ENCODE results near the gene NFE2L1.
A peak's percentile ranks its signal among the peaks of the same experiment; 100 is the strongest.

NFE2L1 gene

DNA sequence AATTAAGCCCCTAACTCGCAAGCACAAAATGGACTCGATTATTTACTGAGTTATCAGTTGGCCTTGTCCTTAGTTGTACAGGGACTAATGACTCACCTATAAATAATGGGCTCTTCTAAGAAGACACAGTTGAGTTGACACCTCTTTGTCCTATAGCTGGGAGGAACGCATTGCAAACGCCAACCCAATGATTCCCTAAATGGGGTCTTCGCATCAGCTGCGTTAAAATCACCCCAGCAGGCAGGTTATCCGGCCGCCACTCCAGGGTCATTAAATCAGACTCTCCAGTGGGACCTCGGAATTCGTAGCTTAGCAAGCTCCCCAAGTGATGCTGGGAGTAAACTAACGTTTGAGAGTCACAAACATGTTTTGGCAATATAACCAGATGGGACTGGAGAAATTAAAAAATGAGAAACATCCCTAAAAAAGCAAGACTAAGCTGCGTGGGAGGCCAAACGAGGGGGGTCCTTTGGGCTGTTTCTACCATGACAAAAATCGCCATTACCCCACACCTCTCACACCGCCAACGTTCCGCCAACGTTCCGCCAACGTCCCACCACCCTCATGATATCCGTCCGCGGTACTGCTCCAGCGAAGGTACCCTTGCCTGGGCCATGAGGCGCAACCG lies 932 bp upstream of the NFE2L1 start:
- DNase-seq (ENCODE audit: low read depth in 2 of 2), result no peak

DNA sequence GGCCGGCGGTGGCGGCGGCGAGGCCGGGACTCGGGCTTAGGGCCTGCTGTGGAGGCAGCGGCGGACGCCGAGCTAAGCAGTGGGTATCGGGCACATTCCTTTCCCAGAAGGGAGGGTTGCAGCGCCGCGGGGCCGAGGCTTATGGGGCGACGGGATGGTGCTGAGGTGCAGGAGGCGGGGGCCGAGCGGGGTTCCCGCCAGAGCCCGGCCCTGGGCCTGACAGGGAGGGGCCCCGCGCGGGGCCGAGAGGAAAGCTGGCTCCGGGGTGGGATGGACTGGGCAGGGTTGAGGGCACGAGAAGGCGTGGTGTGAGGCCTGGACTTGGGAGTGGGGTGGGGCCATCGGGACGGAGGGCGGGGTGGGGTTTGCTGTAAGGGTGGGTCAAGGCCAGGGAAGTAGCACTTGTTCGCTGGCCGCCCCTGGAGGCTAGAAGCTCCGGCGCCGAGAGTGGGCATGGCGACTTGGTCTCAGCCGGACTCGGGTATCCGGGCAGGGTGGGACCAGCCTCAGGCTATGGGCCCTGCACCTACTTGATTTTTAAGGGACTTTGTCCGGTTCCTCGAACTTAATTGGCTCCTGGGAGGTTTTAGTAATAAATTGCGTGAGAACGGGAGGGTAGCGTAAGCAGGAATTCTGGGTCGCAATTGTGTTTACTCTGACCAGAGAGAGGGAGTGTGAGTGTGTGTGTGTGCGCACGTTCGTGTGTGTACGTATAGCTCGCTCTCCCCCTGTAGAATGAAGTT lies 396 bp downstream of the NFE2L1 start:
- DNase-seq (ENCODE audit: low read depth in 2 of 2), result peak in 1 of 2 donors; percentile 59

DNA sequence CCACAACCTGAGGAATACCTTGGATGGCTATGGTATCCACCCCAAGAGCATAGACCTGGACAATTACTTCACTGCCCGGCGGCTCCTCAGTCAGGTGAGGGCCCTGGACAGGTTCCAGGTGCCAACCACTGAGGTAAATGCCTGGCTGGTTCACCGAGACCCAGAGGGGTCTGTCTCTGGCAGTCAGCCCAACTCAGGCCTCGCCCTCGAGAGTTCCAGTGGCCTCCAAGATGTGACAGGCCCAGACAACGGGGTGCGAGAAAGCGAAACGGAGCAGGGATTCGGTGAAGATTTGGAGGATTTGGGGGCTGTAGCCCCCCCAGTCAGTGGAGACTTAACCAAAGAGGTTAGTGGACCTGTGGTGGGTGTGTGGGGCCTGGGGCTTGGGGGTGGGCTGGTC lies 3.1 kb downstream of the NFE2L1 start:
- no peak for DNase-seq (ENCODE audit: low read depth in 2 of 2)

DNA sequence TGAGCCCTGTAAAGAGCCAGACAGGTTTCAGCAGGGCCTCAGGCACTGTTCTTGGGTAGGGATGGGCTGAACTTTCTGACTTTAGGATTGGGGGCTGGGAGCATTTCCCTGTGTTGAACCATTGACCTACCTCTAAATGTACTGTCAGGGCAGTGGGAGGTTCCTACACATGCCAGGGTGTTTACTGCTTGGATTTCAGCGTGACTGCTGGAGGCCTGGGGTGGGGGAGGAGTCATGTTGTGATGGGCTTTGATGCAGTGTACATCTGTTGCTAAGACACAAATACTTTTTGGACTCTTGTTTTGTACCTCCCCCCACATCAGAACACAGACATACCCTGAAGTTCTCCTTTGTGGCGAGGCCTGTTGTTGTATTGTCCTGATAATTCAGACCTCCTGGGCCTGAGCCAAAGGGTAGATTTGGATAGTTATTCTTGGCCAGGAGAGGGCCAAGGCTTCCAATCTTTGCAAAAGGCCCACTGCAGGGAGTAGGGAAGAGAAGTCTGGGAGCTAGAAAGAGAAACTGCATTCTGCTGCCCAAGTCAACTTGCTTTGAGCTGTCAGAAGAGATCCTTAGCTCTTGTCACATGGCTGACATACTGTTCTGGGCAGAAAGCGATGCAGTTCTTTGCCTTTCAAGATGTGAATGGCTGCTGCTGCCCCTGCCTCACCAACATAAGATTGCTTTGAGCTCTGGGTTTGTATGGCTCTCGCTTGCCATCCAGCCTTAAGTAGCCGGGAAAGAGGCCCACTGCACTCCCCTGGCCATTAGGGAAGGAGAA lies 3.7 kb downstream of the NFE2L1 start:
- no peak for DNase-seq (ENCODE audit: low read depth in 2 of 2)

DNA sequence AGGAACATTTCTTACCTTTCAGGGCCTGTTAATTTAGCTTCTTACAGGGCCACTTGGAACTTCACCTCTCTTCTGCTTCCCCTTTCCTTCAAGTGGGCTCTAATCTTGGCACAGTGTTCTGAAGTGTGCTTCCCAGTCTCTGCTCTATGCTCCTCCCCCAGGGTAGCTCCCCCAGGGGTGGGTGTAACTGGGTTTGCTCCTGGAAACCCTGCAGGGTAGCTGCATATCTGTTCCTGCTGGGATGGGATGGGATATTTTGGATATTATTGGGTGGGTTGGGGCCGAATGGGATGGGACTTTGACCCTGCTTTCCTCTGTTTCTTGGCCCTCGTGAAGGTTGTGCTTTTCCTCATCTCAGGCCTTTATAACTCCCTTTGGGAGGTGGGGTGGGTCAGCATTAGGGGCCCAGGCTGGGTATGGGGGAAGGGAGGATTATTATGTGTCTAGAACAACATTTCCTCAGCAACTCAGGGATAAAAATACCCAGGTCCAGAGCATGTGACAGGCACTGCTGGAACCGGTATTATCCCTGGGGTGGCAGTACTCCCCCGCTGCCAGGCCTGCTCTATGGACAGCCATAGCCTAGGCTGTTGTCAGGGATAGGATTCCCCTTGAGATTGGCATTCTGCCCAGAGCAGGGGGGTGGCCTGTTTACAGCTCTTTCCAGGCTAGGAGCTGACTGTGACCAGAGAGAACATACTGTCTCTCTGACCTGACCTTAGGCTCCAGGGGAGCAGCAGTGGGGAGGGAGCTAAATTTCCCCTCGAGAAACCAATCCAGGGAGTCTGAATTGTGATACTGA lies 5.0 kb downstream of the NFE2L1 start:
- no peak for DNase-seq (ENCODE audit: low read depth in 2 of 2)

DNA sequence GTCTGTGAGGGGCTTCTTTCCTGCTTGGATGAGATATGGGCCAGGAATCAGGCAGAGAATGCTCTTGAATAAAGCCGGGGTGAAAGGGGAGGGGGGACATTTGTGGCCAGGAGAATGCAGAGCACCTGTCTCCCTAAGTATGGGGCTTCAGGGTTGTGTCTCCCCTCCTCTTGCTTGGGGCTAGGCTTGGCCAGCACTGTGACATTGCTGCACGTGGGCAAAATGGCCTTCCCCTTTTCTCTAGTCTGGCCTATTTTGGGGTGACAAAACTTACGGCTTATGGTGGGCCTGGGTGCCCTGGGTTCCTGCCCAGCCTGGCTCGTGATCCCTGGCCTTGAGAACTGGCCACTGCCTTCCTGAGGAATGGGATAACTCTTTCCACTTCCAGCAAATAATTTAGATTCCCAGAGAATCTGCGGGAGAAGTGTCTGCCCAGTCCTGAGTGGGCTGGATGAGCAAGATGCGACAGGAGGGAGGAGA lies 5.6 kb downstream of the NFE2L1 start:
- DNase-seq (ENCODE audit: low read depth in 2 of 2), result no peak

DNA sequence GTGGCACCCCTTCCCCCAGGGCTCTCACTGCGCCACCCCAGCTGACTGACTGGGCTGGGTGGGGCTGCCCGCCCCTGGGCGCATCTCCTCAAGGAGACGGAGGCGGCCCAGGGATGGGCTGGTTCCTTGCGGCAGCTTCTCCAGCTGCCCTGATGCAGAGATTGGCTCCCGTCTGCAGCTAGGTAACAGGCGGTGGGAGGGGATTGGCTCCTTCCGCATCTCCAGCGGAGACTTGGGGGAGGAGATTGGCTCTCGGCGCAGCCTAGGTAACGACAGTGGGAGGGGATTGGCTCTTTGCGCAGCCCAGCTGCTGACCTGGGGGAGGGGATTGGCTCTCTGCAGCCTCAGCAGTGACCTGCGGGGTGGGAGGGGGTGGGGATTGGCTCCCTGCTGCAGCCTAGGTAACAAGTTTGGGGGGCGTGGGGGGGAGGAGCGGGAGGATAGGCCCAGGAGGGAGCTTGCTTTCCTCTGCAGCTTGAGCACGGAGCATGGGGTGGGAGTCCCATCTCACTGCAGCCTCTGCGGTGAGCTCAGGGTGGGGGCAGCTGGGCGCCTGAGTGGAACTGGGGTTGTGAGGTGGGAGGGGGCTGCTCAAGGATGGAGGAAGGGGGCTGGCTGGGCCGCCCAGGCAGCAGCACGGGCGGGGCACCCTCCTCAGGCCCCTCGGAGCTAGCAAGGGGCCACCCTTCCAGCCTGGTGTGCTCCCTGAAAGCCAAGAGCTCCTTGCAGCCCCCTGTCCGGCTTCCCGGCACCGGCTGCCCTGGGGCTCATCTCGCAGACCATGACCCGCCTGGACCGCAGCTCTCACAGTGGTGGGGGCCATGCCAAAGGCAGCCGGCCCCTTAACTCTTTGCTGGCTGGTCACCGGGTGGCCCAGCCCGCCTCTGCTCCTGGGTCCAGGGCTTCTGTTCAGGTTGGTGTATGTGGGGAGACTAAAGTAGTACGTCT lies 6.4 kb downstream of the NFE2L1 start:
- DNase-seq (ENCODE audit: low read depth in 2 of 2), result no peak

DNA sequence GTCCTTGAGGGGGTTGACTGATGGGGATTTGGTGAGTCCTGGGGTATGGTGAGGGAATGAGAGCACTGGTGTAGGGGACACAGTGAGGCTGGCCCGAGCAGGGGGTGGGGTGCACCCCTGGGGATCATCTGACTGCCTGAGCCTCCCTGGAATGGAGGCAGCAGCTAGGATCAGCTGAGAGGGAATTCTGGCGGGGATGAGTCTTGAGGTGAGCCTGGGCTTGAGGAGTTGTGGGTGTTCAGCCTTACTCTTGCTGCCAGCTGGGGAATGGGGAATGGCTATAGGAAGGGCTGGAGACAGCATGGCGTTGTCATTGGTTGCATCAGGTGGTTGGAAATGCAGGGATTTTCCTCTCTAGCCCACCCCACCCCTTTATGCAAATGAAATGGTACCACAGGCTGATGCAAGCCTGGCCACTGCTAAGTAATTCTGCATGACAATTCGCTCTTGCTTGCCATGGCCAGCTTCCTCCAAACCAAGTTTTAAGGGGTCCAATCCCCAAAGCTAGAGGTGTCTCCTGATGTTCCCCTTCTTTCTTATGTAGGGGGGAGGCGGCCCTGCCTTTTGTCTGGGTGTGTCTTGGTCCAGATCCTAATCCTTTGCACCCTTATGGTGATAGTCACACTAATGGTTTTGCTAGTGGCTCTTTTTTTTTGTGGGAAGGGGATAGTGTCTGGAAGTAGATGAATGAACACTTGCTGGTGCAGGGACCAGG lies 7.5 kb downstream of the NFE2L1 start:
- DNase-seq (ENCODE audit: low read depth in 2 of 2), result peak in 1 of 2 donors; percentile 50

DNA sequence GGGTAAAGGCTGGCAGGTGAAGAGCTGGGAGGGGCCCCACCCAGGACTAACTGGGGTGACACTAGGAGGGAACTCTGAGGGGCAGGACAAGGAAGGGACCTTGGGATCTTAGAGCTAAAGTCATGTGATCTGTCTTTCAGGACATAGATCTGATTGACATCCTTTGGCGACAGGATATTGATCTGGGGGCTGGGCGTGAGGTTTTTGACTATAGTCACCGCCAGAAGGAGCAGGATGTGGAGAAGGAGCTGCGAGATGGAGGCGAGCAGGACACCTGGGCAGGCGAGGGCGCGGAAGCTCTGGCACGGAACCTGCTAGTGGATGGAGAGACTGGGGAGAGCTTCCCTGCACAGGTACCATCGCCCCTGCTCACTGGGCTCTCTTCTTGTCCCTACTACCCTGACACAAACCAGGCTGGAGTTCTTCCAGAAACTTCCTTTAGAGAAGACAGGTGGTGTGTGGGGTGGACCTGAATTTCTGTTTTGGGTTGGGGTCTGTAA lies 8.1 kb downstream of the NFE2L1 start:
- no peak for DNase-seq (ENCODE audit: low read depth in 2 of 2)

DNA sequence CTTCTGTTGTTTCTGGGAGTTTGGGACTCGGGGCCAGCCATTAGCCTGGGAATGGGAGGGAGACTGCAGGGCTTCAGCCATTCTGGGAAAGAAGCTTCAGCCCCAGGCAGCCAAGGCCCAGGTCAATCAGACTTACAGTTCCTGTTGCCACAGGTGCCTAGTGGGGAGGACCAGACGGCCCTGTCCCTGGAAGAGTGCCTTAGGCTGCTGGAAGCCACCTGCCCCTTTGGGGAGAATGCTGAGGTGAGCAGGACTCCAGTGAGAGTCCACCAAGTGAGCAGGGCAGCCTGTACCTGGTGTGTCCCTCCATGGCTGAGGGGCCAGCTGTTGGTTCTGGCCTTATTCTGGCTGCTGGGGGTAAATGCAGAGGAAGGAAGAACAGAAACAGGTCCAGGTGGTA lies 8.7 kb downstream of the NFE2L1 start:
- DNase-seq (ENCODE audit: low read depth in 2 of 2), result no peak

DNA sequence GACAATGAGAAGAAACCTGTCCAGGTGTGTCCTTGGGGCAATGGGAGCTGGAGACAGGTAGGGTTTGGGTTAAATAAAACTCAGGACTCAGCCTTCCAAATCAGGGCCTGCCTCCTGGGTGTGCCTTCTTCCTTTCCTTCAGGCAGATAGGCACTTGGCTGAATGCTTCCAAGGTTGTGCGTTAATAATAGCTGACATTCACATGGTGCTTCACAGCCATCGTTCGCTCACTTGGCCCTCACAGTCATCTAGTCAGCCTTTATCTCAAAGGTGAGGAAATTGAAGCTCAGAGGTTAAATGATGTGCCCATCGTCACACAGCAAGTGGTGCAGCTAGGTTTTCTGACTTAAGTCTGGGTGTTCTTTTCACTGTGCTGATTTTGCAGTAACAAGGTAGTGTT lies 9.5 kb downstream of the NFE2L1 start:
- no peak for DNase-seq (ENCODE audit: low read depth in 2 of 2)

DNA sequence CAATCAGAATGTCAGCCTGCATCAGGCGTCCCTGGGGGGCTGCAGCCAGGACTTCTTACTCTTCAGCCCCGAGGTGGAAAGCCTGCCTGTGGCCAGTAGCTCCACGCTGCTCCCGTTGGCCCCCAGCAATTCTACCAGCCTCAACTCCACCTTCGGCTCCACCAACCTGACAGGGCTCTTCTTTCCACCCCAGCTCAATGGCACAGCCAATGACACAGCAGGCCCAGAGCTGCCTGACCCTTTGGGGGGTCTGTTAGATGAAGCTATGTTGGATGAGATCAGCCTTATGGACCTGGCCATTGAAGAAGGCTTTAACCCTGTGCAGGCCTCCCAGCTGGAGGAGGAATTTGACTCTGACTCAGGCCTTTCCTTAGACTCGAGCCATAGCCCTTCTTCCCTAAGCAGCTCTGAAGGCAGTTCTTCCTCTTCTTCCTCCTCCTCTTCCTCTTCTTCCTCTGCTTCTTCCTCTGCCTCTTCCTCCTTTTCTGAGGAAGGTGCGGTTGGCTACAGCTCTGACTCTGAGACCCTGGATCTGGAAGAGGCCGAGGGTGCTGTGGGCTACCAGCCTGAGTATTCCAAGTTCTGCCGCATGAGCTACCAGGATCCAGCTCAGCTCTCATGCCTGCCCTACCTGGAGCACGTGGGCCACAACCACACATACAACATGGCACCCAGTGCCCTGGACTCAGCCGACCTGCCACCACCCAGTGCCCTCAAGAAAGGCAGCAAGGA lies 10.4 kb downstream of the NFE2L1 start:
- DNase-seq (ENCODE audit: low read depth in 2 of 2), result no peak

DNA sequence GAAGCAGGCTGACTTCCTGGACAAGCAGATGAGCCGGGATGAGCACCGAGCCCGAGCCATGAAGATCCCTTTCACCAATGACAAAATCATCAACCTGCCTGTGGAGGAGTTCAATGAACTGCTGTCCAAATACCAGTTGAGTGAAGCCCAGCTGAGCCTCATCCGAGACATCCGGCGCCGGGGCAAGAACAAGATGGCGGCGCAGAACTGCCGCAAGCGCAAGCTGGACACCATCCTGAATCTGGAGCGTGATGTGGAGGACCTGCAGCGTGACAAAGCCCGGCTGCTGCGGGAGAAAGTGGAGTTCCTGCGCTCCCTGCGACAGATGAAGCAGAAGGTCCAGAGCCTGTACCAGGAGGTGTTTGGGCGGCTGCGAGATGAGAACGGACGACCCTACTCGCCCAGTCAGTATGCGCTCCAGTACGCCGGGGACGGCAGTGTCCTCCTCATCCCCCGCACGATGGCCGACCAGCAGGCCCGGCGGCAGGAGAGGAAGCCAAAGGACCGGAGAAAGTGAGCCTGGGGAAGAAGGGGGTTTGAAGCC lies 11.0 kb downstream of the NFE2L1 start:
- DNase-seq (ENCODE audit: low read depth in 2 of 2), result no peak

DNA sequence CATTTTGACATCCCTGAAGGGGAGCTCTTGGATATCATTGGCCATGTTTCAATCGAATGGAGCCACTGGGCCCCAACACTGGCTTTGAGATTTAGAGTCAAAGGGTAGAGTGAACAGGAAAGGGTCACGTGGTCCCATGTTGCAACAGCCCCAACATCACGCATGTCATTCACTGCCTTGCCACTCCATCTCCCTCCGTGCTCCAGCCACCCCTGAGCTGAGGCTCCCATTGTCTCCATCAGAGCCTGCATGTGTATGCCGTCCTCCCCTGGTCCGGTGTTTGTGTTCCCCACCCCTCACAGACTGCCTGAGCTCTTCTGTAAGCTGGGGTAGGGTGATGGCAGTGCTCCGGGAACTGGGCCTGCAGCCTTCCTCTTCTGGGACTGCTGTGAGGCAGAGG lies 12.1 kb downstream of the NFE2L1 start:
- DNase-seq (ENCODE audit: low read depth in 2 of 2), result no peak

DNA sequence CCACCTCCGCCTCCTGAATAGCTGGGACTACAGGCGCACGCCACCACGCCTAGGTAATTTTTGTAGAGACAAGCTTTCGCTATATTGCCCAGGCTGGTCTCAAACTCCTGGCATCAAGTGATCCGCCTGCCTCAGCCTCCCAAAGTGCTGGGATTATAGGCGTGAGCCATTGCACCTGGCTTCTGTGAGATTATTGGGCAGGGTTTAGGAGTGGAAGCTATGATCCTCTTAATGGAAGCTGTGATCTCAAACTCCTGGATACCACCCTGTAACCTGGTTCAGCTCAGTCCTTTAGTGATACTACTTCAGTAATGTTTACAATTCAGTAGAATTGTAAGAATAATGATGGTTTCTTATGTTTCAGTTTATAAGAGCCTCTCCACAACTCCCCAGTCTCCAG lies 14.1 kb downstream of the NFE2L1 start:
- no peak for DNase-seq (ENCODE audit: low read depth in 2 of 2)

DNA sequence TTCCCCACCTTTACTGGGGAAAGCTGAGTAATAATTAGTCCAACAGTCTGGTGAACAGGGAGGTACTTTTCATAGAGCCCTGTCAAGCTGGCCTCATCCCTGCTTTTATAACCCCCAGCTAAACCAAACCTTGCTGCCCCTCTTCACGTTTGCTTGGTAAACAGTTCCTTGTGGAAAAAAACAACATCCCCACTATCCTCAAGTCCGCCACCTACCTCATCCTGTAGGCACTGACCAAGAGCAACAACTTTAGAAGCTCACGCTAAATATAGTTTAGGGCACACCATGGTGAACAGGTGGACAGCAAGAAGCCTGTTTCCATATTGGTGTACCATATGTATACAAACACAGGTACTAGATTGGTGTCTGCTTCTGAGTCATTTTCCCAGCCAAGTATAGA lies 16.5 kb downstream of the NFE2L1 start:
- DNase-seq (ENCODE audit: low read depth in 2 of 2), result no peak

DNA sequence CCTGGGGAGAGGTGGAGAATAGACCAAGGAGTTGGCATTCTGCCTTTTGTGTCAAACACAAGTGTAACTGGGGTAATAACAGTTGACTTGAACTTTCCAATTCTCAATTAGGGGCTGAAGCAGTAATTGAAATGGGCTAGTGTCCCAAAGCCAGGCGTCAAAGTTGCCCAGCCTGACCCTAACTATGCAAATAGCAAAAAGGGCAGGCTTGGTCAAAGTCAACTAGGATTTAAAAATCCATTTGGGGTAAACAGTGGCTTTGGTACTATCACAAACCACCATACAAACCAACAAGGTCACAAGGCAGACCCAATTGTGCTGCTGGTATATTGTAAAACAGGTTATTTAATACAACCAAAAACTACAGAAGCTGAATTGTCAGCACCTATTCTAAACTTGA lies 18.0 kb downstream of the NFE2L1 start:
- no peak for DNase-seq (ENCODE audit: low read depth in 2 of 2)

DNA sequence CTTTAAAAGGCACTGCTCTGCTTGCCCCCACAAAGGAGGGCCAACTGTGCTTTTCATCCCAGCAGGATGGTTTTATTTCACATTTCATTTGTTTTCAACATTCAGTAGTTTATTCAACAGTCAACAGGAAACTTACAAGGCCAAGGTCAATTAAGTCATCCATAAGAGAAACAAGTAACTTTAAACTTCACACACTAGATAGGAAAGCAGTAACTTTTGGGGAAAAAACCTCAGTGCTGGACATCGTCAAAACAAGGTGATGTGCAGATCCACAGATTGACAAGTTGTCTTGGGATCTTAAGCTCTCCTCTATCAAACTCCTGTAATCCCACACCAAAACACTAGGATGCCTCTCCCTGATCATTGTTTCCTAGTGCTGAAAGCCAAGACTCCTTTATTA lies 18.5 kb downstream of the NFE2L1 start:
- no peak for DNase-seq (ENCODE audit: low read depth in 2 of 2)

DNA sequence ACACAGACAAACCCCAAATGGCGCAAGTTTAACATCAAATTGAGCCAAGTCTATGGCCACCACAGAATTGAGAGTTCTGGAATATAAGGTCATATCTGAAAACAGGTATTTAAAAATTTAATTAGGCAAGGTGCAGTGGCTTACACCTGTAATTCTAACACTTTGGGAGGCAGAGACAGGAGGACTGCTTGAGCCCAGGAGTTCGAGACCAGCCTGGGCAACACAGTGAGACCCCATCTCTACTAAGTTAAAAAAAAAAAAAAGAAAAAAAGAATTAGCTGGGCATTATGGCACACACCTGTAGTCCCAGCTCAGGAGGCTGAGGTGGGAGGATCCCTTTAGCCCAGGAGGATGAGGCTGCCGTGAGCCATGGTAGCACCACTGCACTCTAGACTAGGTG lies 19.1 kb downstream of the NFE2L1 start:
- no peak for DNase-seq (ENCODE audit: low read depth in 2 of 2)

Data from stimulated activated CD4-positive, alpha-beta T cell treated with anti-CD3 and anti-CD28 coated beads, Interleukin-4, amount 100 ng/mL, for 48 hours (primary cell).